Measurements from ENCODE around the gene MRFAP1. TPM values are rescaled to one million over a fixed set of nuclear protein-coding genes. Genes with fewer than 3 reads are reported as not detected.
"Not testable (repeated sequence)": the region's sequence is repeated elsewhere in the genome, so short reads cannot be mapped to it uniquely, and the experiment has no call there.

MRFAP1 gene
- total and polyA plus RNA-seq, 8 donors = 51.9 to 369 (median 186) TPM

GRCh38 chr4:6647169-6647568, 6.7 kb downstream of the MRFAP1 start:
- Histone ChIP-seq H3K9me3 (no peaks in the 10 kb centered on the region), H3K4me1 (peaks cover 10 to 17% (median 15%) of the 10 kb centered on the region in 4 donors), H3K4me3 (no peak overlapping the region), H3K27ac (no peak overlapping the region), H3K36me3 (peaks cover 7 to 18% (median 16%) of the 10 kb centered on the region in 4 donors), H3K27me3 (no peaks in the 10 kb centered on the region)
- TF ChIP-seq, protein P1, sequence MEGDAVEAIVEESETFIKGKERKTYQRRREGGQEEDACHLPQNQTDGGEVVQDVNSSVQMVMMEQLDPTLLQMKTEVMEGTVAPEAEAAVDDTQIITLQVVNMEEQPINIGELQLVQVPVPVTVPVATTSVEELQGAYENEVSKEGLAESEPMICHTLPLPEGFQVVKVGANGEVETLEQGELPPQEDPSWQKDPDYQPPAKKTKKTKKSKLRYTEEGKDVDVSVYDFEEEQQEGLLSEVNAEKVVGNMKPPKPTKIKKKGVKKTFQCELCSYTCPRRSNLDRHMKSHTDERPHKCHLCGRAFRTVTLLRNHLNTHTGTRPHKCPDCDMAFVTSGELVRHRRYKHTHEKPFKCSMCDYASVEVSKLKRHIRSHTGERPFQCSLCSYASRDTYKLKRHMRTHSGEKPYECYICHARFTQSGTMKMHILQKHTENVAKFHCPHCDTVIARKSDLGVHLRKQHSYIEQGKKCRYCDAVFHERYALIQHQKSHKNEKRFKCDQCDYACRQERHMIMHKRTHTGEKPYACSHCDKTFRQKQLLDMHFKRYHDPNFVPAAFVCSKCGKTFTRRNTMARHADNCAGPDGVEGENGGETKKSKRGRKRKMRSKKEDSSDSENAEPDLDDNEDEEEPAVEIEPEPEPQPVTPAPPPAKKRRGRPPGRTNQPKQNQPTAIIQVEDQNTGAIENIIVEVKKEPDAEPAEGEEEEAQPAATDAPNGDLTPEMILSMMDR (IDR thresholded peaks at IDR 0.05) = no peak
- TF ChIP-seq POLR2A (IDR thresholded peaks at IDR 0.05) (no peak), POLR2AphosphoS5 (IDR thresholded peaks at IDR 0.05) (no peak), EP300 (IDR thresholded peaks at IDR 0.05) (no peak)
- no peak for DNase-seq
- intact Hi-C loops (cut with DNase I; ENCODE audit: low total_unique reads) = no loop called here
- 79 to 85% (median 81%) methylated on average over 5 of the region's 5 CpGs for WGBS, 5 donors

DNA sequence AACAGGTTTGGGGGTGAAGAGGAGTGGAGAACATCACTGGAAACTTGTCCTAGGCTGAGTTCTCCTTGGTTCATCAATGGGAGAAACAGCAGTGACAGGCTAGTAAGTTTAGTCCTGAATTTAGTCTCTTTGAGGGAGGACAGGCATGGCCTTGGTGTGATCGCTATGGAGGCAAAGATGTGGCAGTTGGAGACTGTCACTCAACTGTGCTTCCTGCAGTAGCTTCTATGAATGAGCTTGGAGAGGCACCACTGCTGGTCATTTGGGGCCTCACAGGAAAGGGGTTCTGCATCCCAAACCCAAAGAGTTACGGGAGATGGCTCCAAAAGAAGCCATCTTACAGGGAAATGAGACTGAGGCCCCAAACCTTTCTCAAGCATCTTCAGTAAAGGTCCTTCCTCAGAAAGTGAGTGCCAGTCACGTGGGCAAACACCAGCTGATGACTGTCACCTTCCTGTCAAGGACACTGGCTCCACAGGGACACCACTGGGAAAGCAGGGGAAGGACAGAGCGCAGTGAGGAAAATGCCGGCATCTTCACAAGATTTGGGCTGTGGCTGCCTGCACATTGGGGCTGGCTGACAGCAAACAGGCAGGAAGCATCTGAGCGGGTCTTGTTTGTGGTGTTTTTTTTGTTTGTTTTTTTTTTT, 7.2 kb downstream of the MRFAP1 start:
- 49 to 74% (median 60%) methylated on average over 6 of the region's 6 CpGs for WGBS, 5 donors
- TF ChIP-seq EP300 (IDR thresholded peaks at IDR 0.05) (no peak), POLR2AphosphoS5 (IDR thresholded peaks at IDR 0.05) (no peak), POLR2A (IDR thresholded peaks at IDR 0.05) (no peak)
- TF ChIP-seq, protein P1 (IDR thresholded peaks at IDR 0.05) = no peak
- Histone ChIP-seq H3K36me3 (peaks cover 5 to 13% (median 10%) of the 10 kb centered on the region in 4 donors), H3K27me3 (no peaks in the 10 kb centered on the region), H3K4me1 (peaks cover 5 to 11% (median 9%) of the 10 kb centered on the region in 4 donors), H3K4me3 (no peak overlapping the region), H3K9me3 (no peaks in the 10 kb centered on the region), H3K27ac (no peak overlapping the region)
- DNase-seq = no peak
- intact Hi-C loops (cut with DNase I; ENCODE audit: low total_unique reads) = no loop called here

- intact Hi-C loops (cut with DNase I; ENCODE audit: low total_unique reads) = no loop called here
- 87 to 93% (median 90%) methylated on average over 8 of the region's 8 CpGs for WGBS, 5 donors
- H3K27ac ChIP-seq = no peak overlapping the region
- H3K4me3 ChIP-seq = no peak overlapping the region
- no peaks in the 10 kb centered on the region for H3K4me1 ChIP-seq
- no peaks in the 10 kb centered on the region for H3K36me3 ChIP-seq
- no peaks in the 10 kb centered on the region for H3K27me3 ChIP-seq
- no peaks in the 10 kb centered on the region for H3K9me3 ChIP-seq
- no peak for DNase-seq
- TF ChIP-seq POLR2AphosphoS5 (IDR thresholded peaks at IDR 0.05) (no peak), POLR2A (IDR thresholded peaks at IDR 0.05) (no peak), EP300 (IDR thresholded peaks at IDR 0.05) (no peak)
- TF ChIP-seq, protein P1 (IDR thresholded peaks at IDR 0.05) = no peak
Measured at GRCh38 chr4:6649216-6649615, 8.7 kb downstream of the MRFAP1 start.

DNA sequence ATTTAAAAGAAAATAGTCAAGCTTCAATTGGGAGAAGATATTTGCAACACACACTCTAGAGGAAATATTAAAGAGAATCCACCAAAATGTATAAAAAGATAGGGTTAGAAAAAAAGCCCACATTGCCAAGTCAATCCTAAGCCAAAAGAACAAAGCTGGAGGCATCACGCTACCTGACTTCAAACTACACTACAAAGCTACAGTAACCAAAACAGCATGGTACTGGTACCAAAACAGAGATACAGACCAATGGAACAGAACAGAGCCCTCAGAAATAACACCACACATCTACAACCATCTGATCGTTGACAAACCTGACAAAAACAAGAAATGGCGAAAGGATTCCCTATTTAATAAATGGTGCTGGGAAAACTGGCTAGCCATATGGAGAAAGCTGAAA, 13.7 kb downstream of the MRFAP1 start:
- intact Hi-C loops (cut with DNase I; ENCODE audit: low total_unique reads); H3K27me3 ChIP-seq; H3K9me3 ChIP-seq; H3K4me3 ChIP-seq; H3K36me3 ChIP-seq; DNase-seq; H3K27ac ChIP-seq: not testable (repeated sequence)
- H3K4me1 ChIP-seq = peaks cover 2 to 12% (median 9%) of the 10 kb centered on the region in 4 donors
- WGBS, 5 donors = 46 to 93% (median 73%) methylated on average over 2 to 3 of the region's 3 CpGs

DNA sequence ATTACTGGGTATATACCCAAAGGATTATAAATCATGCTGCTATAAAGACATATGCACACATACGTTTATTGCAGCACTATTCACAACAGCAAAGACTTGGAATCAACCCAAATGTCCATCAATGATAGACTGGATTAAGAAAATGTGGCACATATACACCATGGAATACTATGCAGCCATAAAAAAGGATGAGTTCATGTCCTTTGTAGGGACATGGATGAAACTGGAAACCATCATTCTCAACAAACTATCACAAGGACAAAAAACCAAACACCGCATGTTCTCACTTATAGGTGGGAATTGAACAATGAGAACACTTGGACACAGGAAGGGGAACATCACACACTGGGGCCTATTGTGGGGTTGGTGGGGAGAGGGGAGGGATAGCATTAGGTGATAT, 14.8 kb downstream of the MRFAP1 start:
- H3K36me3 ChIP-seq; H3K27me3 ChIP-seq; H3K27ac ChIP-seq; intact Hi-C loops (cut with DNase I; ENCODE audit: low total_unique reads); DNase-seq; H3K4me3 ChIP-seq; H3K9me3 ChIP-seq: not testable (repeated sequence)
- H3K4me1 ChIP-seq = peaks cover 4 to 15% (median 12%) of the 10 kb centered on the region in 4 donors
- 87 to 98% (median 90%) methylated on average over 2 of the region's 2 CpGs for WGBS, 5 donors

Data from stomach (tissue), 9 donors.